Sciatic nerve (tissue), 2 donors: ENCODE data around the gene DTX3. TPM values are rescaled to one million over a fixed set of nuclear protein-coding genes. Genes with fewer than 3 reads are reported as not detected.
A peak's percentile ranks its signal among the peaks of the same experiment; 100 is the strongest.
"Not testable (repeated sequence)": the region's sequence is repeated elsewhere in the genome, so short reads cannot be mapped to it uniquely, and the experiment has no call there.

Source experiments
- ATAC-seq: fragments of 200-7000 bp; cut with Tn5 transposase; one replicate; pipeline ENCODE4 v1.9.1; 2020; ENCODE audit warnings: mild to moderate bottlenecking, moderate library complexity
- DNase-seq: peaks from one replicate; pipeline ENCODE4 v3.0.0-alpha.2; 2020; ENCODE audit warnings: low spot score
- intact Hi-C: fragments of 100-400 bp; cut with DNase I; formaldehyde crosslinking; loops from one replicate; pipeline ENCODE4 v1.14.2; 2022
- total RNA-seq: library from RNA; stranded (reverse); fragmentation: NEBNext Ultra II Directional; extraction: Animal tissue kit (Norgen Biotek cat#: 25700); gene quantifications from one replicate; pipeline ENCODE4 v1.2.1, GENCODE V29; 2021
- donor health status: DM: no; HTN: no; CAD: no.
- donor health status: DM: no; HTN: no; CAD: no.

The DTX3 gene
- 42.9 TPM for total RNA-seq

- no peak for DNase-seq
- ATAC-seq, result peak; percentile 71
These were observed at the start of gene DTX3 for GRCh38 chr12:57604454-57604991. Gene DTX3 (plus strand): TSS chr12:57604824. CDS start chr12:57606518, 1,694 bp downstream.

GRCh38 chr12:57554897-57555296 lies 49.7 kb upstream of the DTX3 start:
- no peak for ATAC-seq
- intact Hi-C loops, result no loop called here
- no peak for DNase-seq

More at GRCh38 chr12:57604454-57604991, at the start of gene DTX3:
- intact Hi-C loops, result no loop called here

DNA sequence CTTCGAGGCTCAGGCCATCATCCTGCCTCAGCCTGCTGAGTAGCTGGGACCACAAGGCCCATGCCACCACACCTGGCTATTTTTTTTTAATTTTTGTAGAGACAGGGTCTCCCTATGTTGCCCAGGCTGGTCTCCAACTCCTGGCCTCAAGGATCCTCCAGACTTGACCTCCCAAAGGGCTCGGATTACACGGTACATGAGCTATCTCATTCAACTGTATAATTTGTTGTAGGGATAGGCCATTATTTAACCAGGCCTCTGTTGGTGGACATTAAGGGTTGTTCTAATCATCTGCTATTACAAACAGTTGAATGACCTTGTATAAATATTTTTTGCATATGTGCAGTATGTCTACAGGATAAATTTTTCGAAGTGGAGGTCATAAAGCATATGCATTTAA lies 45.8 kb upstream of the DTX3 start:
- ATAC-seq (no peak), DNase-seq (no peak)
- intact Hi-C loops, result no loop called here

DNA sequence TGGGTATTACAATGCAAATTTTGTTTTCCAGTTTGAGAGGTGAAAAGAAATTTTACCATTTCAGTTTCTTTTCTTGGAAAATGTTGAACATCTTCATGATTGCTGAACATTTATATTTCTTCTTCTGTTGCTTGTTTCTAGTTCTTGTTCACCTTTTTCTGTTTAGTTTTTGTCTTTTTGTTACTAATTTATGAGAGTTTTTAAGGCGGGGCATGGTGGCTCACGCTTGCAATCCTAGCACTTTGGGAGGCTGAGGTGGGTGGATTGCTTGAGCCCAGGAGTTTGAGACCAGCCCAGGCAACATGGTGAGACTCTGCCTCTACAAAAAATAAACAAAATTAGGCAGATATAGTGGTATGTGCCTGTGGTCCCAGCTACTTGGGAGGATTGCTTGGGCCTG lies 44.1 kb upstream of the DTX3 start:
- ATAC-seq (no peak), DNase-seq (no peak)
- intact Hi-C loops, result no loop called here

DNA sequence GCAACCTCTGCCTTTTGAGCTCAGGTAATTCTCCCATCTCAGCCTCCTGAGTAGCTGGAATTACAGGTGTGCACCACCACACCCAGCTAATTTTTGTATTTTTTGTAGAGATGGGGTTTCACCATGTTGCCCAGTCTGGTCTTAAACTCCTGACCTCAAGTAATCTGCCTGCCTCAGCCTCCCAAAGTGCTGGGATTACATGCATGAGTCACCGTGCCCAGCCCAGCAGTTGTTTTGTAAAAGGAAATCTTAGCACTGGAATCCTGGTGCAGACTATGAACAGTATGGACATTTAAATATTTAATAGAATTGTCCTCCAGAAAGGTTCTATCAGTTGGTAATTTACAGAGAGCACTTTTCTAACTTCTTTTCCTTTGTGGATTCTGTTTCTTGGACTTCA lies 43.5 kb upstream of the DTX3 start:
- DNase-seq, ATAC-seq, intact Hi-C loops: not testable (repeated sequence)

- ATAC-seq (no peak), DNase-seq (no peak)
- intact Hi-C loops, result no loop called here
These were observed 41.3 kb upstream of the DTX3 start for GRCh38 chr12:57563358-57563757.

GRCh38 chr12:57564178-57564740 lies 40.4 kb upstream of the DTX3 start:
- no peak for DNase-seq
- no peak for ATAC-seq
- intact Hi-C loops, result no loop called here

DNA sequence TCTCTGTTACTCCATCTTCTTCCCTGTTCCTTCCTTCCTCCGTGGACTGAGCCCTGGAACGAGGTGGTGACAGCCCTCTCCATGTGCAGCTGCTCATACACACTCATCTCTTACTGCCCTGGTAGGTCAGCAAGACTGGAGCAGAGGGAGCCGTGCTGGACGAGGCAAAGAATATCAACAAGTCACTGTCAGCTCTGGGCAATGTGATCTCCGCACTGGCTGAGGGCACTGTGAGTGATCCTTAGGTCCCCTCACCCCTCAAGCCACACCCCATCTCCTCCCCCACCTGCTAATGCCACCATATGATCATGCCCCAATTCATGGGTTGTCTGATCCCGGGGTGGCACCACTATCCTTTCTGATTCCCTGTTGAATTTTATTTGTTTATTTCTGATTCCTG lies 35.8 kb upstream of the DTX3 start:
- DNase-seq (no peak), ATAC-seq (no peak)
- intact Hi-C loops, result no loop called here

- no peak for DNase-seq
- intact Hi-C loops, result no loop called here
- no peak for ATAC-seq
These were observed 34.8 kb upstream of the DTX3 start for GRCh38 chr12:57569858-57570257.

- DNase-seq, intact Hi-C loops, ATAC-seq: not testable (repeated sequence)
These were observed 34.2 kb upstream of the DTX3 start for GRCh38 chr12:57570438-57570837.

- intact Hi-C loops, result no loop called here
- no peak for DNase-seq
These were observed 32.5 kb upstream of the DTX3 start for GRCh38 chr12:57571926-57572762.

DNA sequence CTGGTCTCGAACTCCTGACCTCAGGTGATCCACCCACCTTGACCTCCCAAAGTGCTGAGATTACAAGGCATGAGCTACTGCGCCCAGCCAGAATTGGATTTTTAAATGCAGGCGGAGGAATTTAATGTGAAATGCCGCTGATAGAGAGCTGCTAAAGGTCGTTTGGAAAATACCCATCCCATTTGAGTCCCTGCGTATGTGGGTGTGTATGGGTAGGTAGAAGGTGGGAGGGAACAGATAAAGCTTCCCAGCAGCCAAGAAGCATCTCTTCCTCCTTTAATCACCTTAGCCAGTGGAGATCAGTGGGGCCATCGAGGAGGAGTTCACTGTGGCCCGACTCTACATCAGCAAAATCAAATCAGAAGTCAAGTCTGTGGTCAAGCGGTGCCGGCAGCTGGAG lies 29.8 kb upstream of the DTX3 start:
- ATAC-seq (no peak), DNase-seq (no peak)
- intact Hi-C loops, result no loop called here

More at GRCh38 chr12:57571926-57572762, 32.5 kb upstream of the DTX3 start:
- ATAC-seq, result no peak

GRCh38 chr12:57575771-57576612 lies 28.6 kb upstream of the DTX3 start:
- intact Hi-C loops, result no loop called here
- DNase-seq (no peak), ATAC-seq (no peak)

- DNase-seq (no peak), ATAC-seq (no peak)
- intact Hi-C loops, result no loop called here
These were observed 27.9 kb upstream of the DTX3 start for GRCh38 chr12:57576613-57577160.

DNA sequence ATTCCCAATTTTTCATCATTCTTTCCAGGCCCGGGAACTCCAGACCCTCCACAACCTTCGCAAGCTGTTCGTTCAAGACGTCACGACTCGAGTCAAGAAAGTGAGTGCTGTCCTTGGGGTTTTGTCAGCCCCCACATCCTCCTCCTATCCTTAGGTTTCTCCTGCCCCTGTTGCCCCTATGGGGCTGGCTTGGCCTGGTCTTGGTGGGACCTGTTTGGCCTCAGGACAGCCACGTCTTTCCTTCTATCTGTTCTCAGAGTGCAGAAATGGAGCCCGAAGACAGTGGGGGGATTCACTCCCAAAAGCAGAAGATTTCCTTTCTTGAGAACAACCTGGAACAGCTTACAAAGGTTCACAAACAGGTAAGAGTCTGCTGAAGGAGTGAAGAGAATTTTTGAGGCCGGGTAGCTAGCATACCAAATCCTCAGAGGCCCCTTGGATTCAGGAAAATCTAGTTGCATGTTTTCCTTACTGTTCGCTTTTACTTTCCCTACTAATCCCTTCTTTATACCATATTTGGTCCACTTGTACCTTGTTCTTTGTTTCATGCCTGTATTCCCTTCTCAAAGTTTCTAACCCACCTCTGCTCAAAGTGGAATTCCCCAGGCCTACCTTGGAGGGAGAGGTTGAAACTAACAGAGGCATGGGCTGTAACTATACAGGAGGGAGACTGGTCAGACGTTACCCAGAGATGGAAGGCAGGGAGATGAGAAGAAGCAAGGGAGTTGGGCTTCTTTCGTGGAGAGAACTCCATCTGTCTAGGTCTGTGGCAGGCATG lies 26.5 kb upstream of the DTX3 start:
- DNase-seq, result no peak
- no peak for ATAC-seq
- intact Hi-C loops, result no loop called here

DNA sequence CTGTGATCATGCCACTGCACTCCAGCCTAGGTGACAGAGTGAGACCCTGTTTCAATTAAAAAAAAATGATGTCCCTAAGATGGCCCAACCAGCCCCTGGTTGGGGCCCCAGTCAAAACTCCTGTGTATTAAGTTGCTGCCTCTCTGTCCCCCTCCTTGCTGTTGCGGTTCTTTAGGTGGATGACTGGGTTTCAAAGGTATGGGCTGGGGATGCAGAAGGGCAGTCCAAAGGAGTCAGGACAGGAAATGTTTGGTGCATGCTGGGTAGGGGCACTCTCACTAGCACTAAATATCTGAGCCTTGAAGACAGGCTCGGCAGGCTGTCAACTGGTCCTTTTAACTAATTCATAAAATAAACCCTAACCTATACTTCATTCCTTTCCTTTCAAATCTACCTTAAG lies 25.6 kb upstream of the DTX3 start:
- intact Hi-C loops, result no loop called here
- ATAC-seq, result no peak
- no peak for DNase-seq

DNA sequence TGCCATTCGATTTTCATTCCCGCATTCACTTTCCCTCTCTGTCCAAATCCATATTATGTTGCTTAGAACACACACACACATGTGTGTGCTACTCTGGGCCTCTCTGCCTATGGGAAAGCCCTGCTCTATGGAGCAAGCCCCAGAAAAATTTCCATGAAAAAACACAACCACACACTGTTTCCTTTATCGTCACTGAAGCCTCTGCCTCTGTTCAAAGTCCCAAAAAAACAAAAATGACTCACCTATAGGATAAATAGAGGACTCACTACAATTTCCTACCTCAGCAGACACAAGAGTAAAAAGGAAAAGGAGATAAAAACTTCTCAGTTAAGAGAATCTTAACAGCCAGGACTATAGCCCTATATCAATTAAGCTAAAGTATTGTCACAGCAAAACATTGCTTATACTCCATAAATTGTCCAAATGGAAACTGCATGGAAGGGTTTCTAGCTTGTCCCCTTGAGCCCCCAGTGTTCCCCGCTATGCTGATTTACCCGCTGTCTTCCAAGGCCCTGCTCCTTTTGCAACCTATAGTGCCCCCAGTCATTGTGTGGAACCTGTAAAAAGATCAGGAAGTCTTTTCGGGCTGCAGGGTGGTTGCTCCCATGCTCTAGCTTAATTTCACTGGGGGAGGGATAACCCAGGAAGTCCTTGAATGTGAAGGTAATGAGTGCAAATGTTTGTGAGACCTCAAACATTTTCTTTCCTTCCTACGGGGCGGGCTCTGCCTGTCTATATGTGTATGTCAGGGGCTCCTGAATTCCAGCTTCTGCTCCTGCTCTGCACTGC lies 24.8 kb upstream of the DTX3 start:
- ATAC-seq (no peak), DNase-seq (no peak)
- intact Hi-C loops, result loop anchor here (5.0 kb wide), 1 partner anchor 42 kb away; no protein-coding TSS in a partner anchor

- ATAC-seq, result no peak
- no peak for DNase-seq
- intact Hi-C loops, result loop anchor here (5.0 kb wide), 1 partner anchor 42 kb away; no protein-coding TSS in a partner anchor
These were observed 24.2 kb upstream of the DTX3 start for GRCh38 chr12:57580466-57580795.
